H1 (cell line): ENCODE measurements around the gene PURA. TPM values are rescaled to one million over a fixed set of nuclear protein-coding genes. Genes with fewer than 3 reads are reported as not detected.

Experiments used
- CTCF ChIA-PET: fragments of 300-600 bp; sonication (Branson Sonifier 250); formaldehyde crosslinking; loops from one replicate; lab custom pipeline; 2021; ENCODE audit not compliant: partially characterized antibody; lab: Charles Lee
- POLR2A ChIA-PET: fragments of 300-600 bp; sonication (Branson Sonifier 250); formaldehyde crosslinking; loops from one replicate; lab custom pipeline; 2021; ENCODE audit warnings: inconsistent platforms; ENCODE audit not compliant: partially characterized antibody; lab: Charles Lee
- DNase-seq, 2 experiments: peaks; one replicate each; pipeline versions ENCODE4 v3.0.0 to v3.0.0-alpha.2; 2010 to 2022; ENCODE audit warnings: low spot score in 2 of 2, low read depth in 1 of 2, mixed read lengths in 1 of 2
- FAIRE-seq: peaks from 2 replicates; lab custom pipeline; 2011; peaks lifted over from hg19 to GRCh38; lab: Jason Lieb, UNC
- H2AFZ ChIP-seq: 2 replicates; pipeline ENCODE4 v1.8.1; 2012; ENCODE audit warnings: low read length, inconsistent platforms
- H2AK5ac ChIP-seq: 2 replicates; pipeline ENCODE4 v1.6.1; 2013; ENCODE audit warnings: low read depth, low read length
- H2BK120ac ChIP-seq: replicated peaks from 2 replicates; pipeline ENCODE3; 2013; ENCODE audit warnings: low read depth, low read length, inconsistent platforms
- H2BK12ac ChIP-seq: 2 replicates; pipeline ENCODE4 v1.6.1; 2013; ENCODE audit warnings: low read depth, low read length
- H2BK15ac ChIP-seq: 2 replicates; pipeline ENCODE4 v1.6.1; 2013; ENCODE audit warnings: low read length
- H2BK20ac ChIP-seq: 2 replicates; pipeline ENCODE4 v1.6.1; 2013; ENCODE audit warnings: low read length
- H2BK5ac ChIP-seq: 2 replicates; pipeline ENCODE4 v1.6.1; 2013; ENCODE audit warnings: low read depth, low read length
- H3K14ac ChIP-seq: 2 replicates; pipeline ENCODE4 v1.6.1; 2013; ENCODE audit warnings: inconsistent platforms; ENCODE audit not compliant: insufficient read length
- H3K18ac ChIP-seq: 2 replicates; pipeline ENCODE4 v1.6.1; 2013; ENCODE audit warnings: low read length; ENCODE audit errors: extremely low read depth
- H3K23ac ChIP-seq: 2 replicates; pipeline ENCODE4 v1.6.1; 2013; ENCODE audit warnings: inconsistent platforms; ENCODE audit not compliant: insufficient read length
- H3K23me2 ChIP-seq: 2 replicates; pipeline ENCODE4 v1.6.1; 2013; ENCODE audit warnings: low read depth, low read length
- H3K27ac ChIP-seq: 2 replicates; pipeline ENCODE4 v1.6.1; 2011; ENCODE audit warnings: low read depth, low read length, inconsistent platforms
- H3K27me3 ChIP-seq, 4 experiments: replicated peaks in 1 of 4; 1 replicate in 1 of 4; 2 replicates in 3 of 4; pipeline versions ENCODE4 v1.6.1 to v1.8.1; 2011 to 2013; ENCODE audit warnings: low read length in 3 of 4, mild to moderate bottlenecking in 3 of 4, inconsistent platforms in 2 of 4, mixed read lengths in 2 of 4, moderate library complexity in 1 of 4; ENCODE audit not compliant: control insufficient read depth in 3 of 4, insufficient read depth in 3 of 4; ENCODE audit errors: extremely low read depth in 1 of 4
- H3K36me3 ChIP-seq, 4 experiments: 2 replicates each; pipeline versions ENCODE4 v1.6.1 to v1.8.1; 2011 to 2013; ENCODE audit warnings: mild to moderate bottlenecking in 4 of 4, low read length in 3 of 4, moderate library complexity in 2 of 4, control low read depth in 1 of 4, inconsistent platforms in 1 of 4; ENCODE audit not compliant: insufficient read depth in 4 of 4, control insufficient read depth in 2 of 4
- H3K4ac ChIP-seq: replicated peaks from 2 replicates; pipeline ENCODE3; 2013; ENCODE audit warnings: low read length, low read depth, mixed read lengths, inconsistent platforms; ENCODE audit not compliant: insufficient read length
- H3K4me1 ChIP-seq, 4 experiments: replicated peaks in 1 of 4; 1 replicate in 1 of 4; 2 replicates in 3 of 4; pipeline versions ENCODE4 v1.6.1 to v1.8.1; 2011 to 2013; ENCODE audit warnings: low read length in 3 of 4, inconsistent platforms in 2 of 4, mixed read lengths in 1 of 4; ENCODE audit not compliant: insufficient read depth in 4 of 4, control insufficient read depth in 3 of 4
- H3K4me2 ChIP-seq, 2 experiments: 2 replicates each; pipeline versions ENCODE4 v1.6.1 to v1.8.1; 2011 to 2013; ENCODE audit warnings: low read depth in 2 of 2, low read length in 2 of 2, control low read depth in 1 of 2, inconsistent platforms in 1 of 2, mild to moderate bottlenecking in 1 of 2; ENCODE audit not compliant: insufficient read depth in 1 of 2
- H3K4me3 ChIP-seq, 4 experiments: fragments of 200-600, 300-600 bp in 1 of 4; sonication (generic), shearing (Covaris generic), sonication (Bioruptor Twin) in 1 of 4; 2 replicates each; pipeline versions ENCODE4 v1.5.1 to v1.8.1; 2011 to 2016; ENCODE audit warnings: low read length in 4 of 4, low read depth in 3 of 4, control low read depth in 2 of 4, inconsistent platforms in 2 of 4, mild to moderate bottlenecking in 2 of 4, mixed read lengths in 1 of 4, moderate library complexity in 1 of 4; ENCODE audit not compliant: insufficient read depth in 2 of 4; ENCODE audit errors: extremely low read depth in 1 of 4
- H3K56ac ChIP-seq: replicated peaks from 2 replicates; pipeline ENCODE3; 2013; ENCODE audit warnings: low read depth, mild to moderate bottlenecking, mixed read lengths, low read length, inconsistent platforms; ENCODE audit not compliant: insufficient read length
- H3K79me1 ChIP-seq: 2 replicates; pipeline ENCODE4 v1.6.1; 2013; ENCODE audit warnings: low read depth, low read length, control low read depth
- H3K79me2 ChIP-seq, 2 experiments: 2 replicates each; pipeline versions ENCODE4 v1.6.1 to v1.8.1; 2012 to 2013; ENCODE audit warnings: low read length in 2 of 2, mild to moderate bottlenecking in 2 of 2, inconsistent platforms in 1 of 2; ENCODE audit not compliant: insufficient read depth in 2 of 2, control insufficient read depth in 1 of 2
- H3K9ac ChIP-seq, 4 experiments: replicated peaks in 1 of 4; 1 replicate in 1 of 4; 2 replicates in 3 of 4; pipeline versions ENCODE4 v1.6.1 to v1.8.1; 2011 to 2013; ENCODE audit warnings: low read depth in 3 of 4, low read length in 3 of 4, control low read depth in 2 of 4, mild to moderate bottlenecking in 2 of 4, moderate library complexity in 2 of 4, inconsistent platforms in 1 of 4; ENCODE audit errors: extremely low read depth in 1 of 4
- H3K9me3 ChIP-seq, 2 experiments: 2 replicates each; pipeline versions ENCODE4 v1.6.1 to v1.8.1; 2012 to 2013; ENCODE audit warnings: mild to moderate bottlenecking in 2 of 2, moderate library complexity in 2 of 2, control low read depth in 1 of 2, inconsistent platforms in 1 of 2, low read depth in 1 of 2, low read length in 1 of 2, mixed read lengths in 1 of 2; ENCODE audit not compliant: insufficient read depth in 2 of 2
- H4K20me1 ChIP-seq, 2 experiments: replicated peaks in 1 of 2; 2 replicates each; pipeline versions ENCODE3 to v1.8.1; 2011 to 2013; ENCODE audit warnings: inconsistent platforms in 2 of 2, low read length in 2 of 2, mild to moderate bottlenecking in 1 of 2; ENCODE audit not compliant: insufficient read depth in 2 of 2, control insufficient read depth in 1 of 2
- H4K5ac ChIP-seq: 2 replicates; pipeline ENCODE4 v1.6.1; 2013; ENCODE audit warnings: low read length, low read depth, mixed read lengths, inconsistent platforms; ENCODE audit not compliant: insufficient read length
- H4K8ac ChIP-seq: 2 replicates; pipeline ENCODE4 v1.8.0; 2013; ENCODE audit warnings: mild to moderate bottlenecking, moderate library complexity, low read length, inconsistent platforms; ENCODE audit not compliant: insufficient read depth; ENCODE audit errors: extremely low read depth
- H4K91ac ChIP-seq: replicated peaks from 2 replicates; pipeline ENCODE3; 2013; ENCODE audit warnings: low read length, mixed read lengths, inconsistent platforms; ENCODE audit not compliant: insufficient read length
- JUND ChIP-seq: IDR thresholded peaks from 2 replicates; pipeline ENCODE4 v1.6.1; 2011; ENCODE audit warnings: mild to moderate bottlenecking, improper control_type of control experiment, low read length
- RAD21 ChIP-seq, 2 experiments: IDR thresholded peaks in 1 of 2; conservative IDR thresholded peaks in 1 of 2; 2 replicates each; pipeline ENCODE4 v1.6.1; 2011; ENCODE audit warnings: low read depth in 2 of 2, low read length in 2 of 2, improper control_type of control experiment in 1 of 2, inconsistent platforms in 1 of 2, mild to moderate bottlenecking in 1 of 2, moderate library complexity in 1 of 2
- WGBS, 2 experiments: shearing (Covaris generic) in 1 of 2; methylation state at CpG; one replicate each; pipeline versions ENCODE4 v1.1.6 to v1.1.7; 2013 to 2015; ENCODE audit warnings: low lambda C conversion rate in 2 of 2, mixed read lengths in 2 of 2, inconsistent platforms in 1 of 2, low coverage in 1 of 2, missing lambda C conversion rate in 1 of 2; ENCODE audit not compliant: insufficient replicate concordance in 2 of 2, insufficient coverage in 1 of 2, insufficient read length in 1 of 2; ENCODE audit errors: extremely low coverage in 1 of 2, missing lambda C conversion rate in 1 of 2; 5-methylcytosine and 5-hydroxymethylcytosine counted together
- polyA plus RNA-seq, 7 experiments: library from polyadenylated mRNA; depleted of rRNA in 3 of 7; stranded (reverse) in 5 of 7; unstranded in 2 of 7; fragments of >200 nt in 5 of 7; fragments of 200-250 nt in 2 of 7; gene quantifications; 1 replicate in 5 of 7; 2 replicates in 1 of 7; 4 replicates in 1 of 7; pipeline versions ENCODE4 v1.2.1 to v1.2.3, GENCODE V29; 2011 to 2013; ENCODE audit warnings: missing spikeins in 2 of 7, mixed read lengths in 2 of 7
- total RNA-seq: library from RNA; stranded (reverse); fragmentation: NEBNext Ultra II Directional; extraction: Animal tissue kit (Norgen Biotek cat#: 25700); gene quantifications from 2 replicates; pipeline ENCODE4 v1.2.1, GENCODE V29; 2021
- TF ChIP-seq, protein P1 (sequence below), 3 experiments: IDR thresholded peaks; 1 replicate in 2 of 3; 2 replicates in 1 of 3; pipeline versions ENCODE4 v1.5.1 to v1.6.1; 2011; ENCODE audit warnings: low read length in 3 of 3, mild to moderate bottlenecking in 3 of 3, inconsistent platforms in 2 of 3, low read depth in 1 of 3, moderate library complexity in 1 of 3; ENCODE audit not compliant: insufficient read depth in 1 of 3; ENCODE audit errors: control extremely low read depth in 1 of 3

Gene PURA
- total and polyA plus RNA-seq, 2 of the 8 experiments (the other 6 are each of a cell fraction or from before 2014, with no cell fraction given): 0.98 to 2.1 TPM

DNA sequence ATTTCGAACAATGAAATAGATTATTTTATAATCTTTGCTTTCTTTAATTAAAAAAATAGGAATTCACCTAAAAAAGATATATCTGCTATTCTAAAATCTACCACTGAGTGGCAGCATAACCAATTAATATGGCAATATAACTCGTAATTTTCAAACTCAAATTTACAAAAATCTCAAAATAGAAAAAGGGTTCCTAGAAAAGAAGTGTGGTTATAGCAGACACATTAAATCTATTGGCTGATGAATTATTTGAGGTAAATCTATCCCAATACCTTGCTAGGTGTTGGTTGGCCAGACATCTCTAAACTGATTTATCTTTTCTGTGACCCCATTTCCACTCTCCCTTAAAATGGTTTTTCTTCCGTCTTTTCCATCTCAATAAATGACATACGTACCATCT lies 40.6 kb upstream of the PURA start:
- H3K4me2 ChIP-seq: no peak overlapping the region
- H3K23ac ChIP-seq: no peak overlapping the region
- no peak for DNase-seq
- H3K27ac ChIP-seq: no peak overlapping the region
- WGBS, 2 experiments: 37% methylated on average over 4 of the region's 4 CpGs; no CpG with 5 or more reads in 1 of the 2 experiments
- no peaks in the 10 kb centered on the region for H3K4me1 ChIP-seq
- no peaks in the 10 kb centered on the region for H4K20me1 ChIP-seq
- H3K9me3 ChIP-seq: no peaks in the 10 kb centered on the region
- H3K36me3 ChIP-seq: no peaks in the 10 kb centered on the region
- no peak overlapping the region for H2BK12ac ChIP-seq
- no peak overlapping the region for H2BK5ac ChIP-seq
- H3K4me3 ChIP-seq: no peak overlapping the region
- no peak overlapping the region for H4K91ac ChIP-seq
- POLR2A ChIA-PET: interaction anchor here (0.8 kb wide), 1 partner anchor 82 kb away, joined by 3 read pairs; no protein-coding TSS in a partner anchor
- peak; percentile 36 for FAIRE-seq
- H3K23me2 ChIP-seq: no peaks in the 10 kb centered on the region
- no peak overlapping the region for H2BK20ac ChIP-seq
- no peak overlapping the region for H3K56ac ChIP-seq
- no peak overlapping the region for H3K9ac ChIP-seq
- no peaks in the 10 kb centered on the region for H3K79me2 ChIP-seq
- H2AFZ ChIP-seq: no peak overlapping the region
- no peaks in the 10 kb centered on the region for H3K27me3 ChIP-seq
- H3K4ac ChIP-seq: no peak overlapping the region
- no peak overlapping the region for H4K8ac ChIP-seq
- no peak overlapping the region for H4K5ac ChIP-seq
- H3K18ac ChIP-seq: no peak overlapping the region
- H2BK15ac ChIP-seq: no peak overlapping the region
- no peak overlapping the region for H2BK120ac ChIP-seq
- H3K79me1 ChIP-seq: no peaks in the 10 kb centered on the region
- CTCF ChIA-PET: interaction anchor here (0.6 to 4.4 kb wide), 36 partner anchors 8 to 1255 kb away, joined by 3 to 44 read pairs (median 6); partner anchors contain the start of gene NRG2
- H2AK5ac ChIP-seq: no peak overlapping the region
- TF ChIP-seq, protein P1, sequence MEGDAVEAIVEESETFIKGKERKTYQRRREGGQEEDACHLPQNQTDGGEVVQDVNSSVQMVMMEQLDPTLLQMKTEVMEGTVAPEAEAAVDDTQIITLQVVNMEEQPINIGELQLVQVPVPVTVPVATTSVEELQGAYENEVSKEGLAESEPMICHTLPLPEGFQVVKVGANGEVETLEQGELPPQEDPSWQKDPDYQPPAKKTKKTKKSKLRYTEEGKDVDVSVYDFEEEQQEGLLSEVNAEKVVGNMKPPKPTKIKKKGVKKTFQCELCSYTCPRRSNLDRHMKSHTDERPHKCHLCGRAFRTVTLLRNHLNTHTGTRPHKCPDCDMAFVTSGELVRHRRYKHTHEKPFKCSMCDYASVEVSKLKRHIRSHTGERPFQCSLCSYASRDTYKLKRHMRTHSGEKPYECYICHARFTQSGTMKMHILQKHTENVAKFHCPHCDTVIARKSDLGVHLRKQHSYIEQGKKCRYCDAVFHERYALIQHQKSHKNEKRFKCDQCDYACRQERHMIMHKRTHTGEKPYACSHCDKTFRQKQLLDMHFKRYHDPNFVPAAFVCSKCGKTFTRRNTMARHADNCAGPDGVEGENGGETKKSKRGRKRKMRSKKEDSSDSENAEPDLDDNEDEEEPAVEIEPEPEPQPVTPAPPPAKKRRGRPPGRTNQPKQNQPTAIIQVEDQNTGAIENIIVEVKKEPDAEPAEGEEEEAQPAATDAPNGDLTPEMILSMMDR (IDR thresholded peaks at IDR 0.05; ENCODE audit: control extremely low read depth in 1 of 3, insufficient read depth in 1 of 3, low read depth in 1 of 3, low read length in 3 of 3): peak in 2 of 3 experiments; percentile 7 to 22; a peak in 2 of 4 replicates
- TF ChIP-seq JUND (no peak), RAD21 (IDR thresholded peaks at IDR 0.05 in 1 of 2, conservative IDR thresholded peaks at IDR 0.05 in 1 of 2; ENCODE audit: low read depth in 2 of 2, low read length in 2 of 2) (peak in 1 of 2 experiments; percentile 32; a peak in 3 of 4 replicates)
- no peak overlapping the region for H3K14ac ChIP-seq
